OCI-LY3 (cell line): ENCODE results near the gene MYO5B.

Experiments used
- H2AFZ ChIP-seq: fragments of 200-600, 300-600 bp; shearing (Covaris generic); 2 replicates; pipeline ENCODE4 v1.6.0; 2014; ENCODE audit warnings: antibody characterized with exemption, low read depth, low read length
- H3K27ac ChIP-seq: fragments of 200-600, 300-600 bp; sonication (generic); 2 replicates; pipeline ENCODE4 v1.5.1; 2014; ENCODE audit warnings: mild to moderate bottlenecking, low read length, moderate library complexity, mixed read lengths
- H3K27me3 ChIP-seq: fragments of 200-600, 300-600 bp; sonication (generic); 2 replicates; pipeline ENCODE4 v1.6.1; 2014; ENCODE audit warnings: low read depth, low read length, mixed read lengths
- H3K36me3 ChIP-seq: fragments of 200-600, 300-600 bp; sonication (generic); replicated peaks from 2 replicates; pipeline ENCODE3; 2014; ENCODE audit warnings: low read depth, low read length, mixed read lengths
- H3K4me1 ChIP-seq: fragments of 300-600, 200-600 bp; sonication (generic); 2 replicates; pipeline ENCODE4 v1.6.1; 2014; ENCODE audit warnings: low read length, mixed read lengths
- H3K4me2 ChIP-seq: fragments of 200-600, 300-600 bp; sonication (generic); 2 replicates; pipeline ENCODE4 v1.6.1; 2014; ENCODE audit warnings: low read length, mixed read lengths
- H3K4me3 ChIP-seq: fragments of 300-600, 200-600 bp; sonication (generic); 2 replicates; pipeline ENCODE4 v1.5.1; 2014; ENCODE audit warnings: antibody characterized with exemption, mild to moderate bottlenecking, low read length, moderate library complexity
- H3K79me2 ChIP-seq: fragments of 300-600, 200-600 bp; shearing (Covaris generic); 2 replicates; pipeline ENCODE4 v1.6.1; 2014; ENCODE audit warnings: mild to moderate bottlenecking, low read length, mixed read lengths
- H3K9ac ChIP-seq: fragments of 300-600, 200-600 bp; shearing (Covaris generic); 2 replicates; pipeline ENCODE4 v1.6.0; 2014; ENCODE audit warnings: mild to moderate bottlenecking, low read length, moderate library complexity
- H3K9me3 ChIP-seq: fragments of 200-600, 300-600 bp; shearing (Covaris generic); 2 replicates; pipeline ENCODE4 v1.6.1; 2014; ENCODE audit warnings: low read length, mixed read lengths; ENCODE audit not compliant: insufficient read depth
- H4K20me1 ChIP-seq: fragments of 200-600, 300-600 bp; sonication (generic); 2 replicates; pipeline ENCODE4 v1.6.1; 2016; ENCODE audit warnings: low read length, mixed read lengths; ENCODE audit not compliant: insufficient read depth
- EZH2phosphoT487 ChIP-seq: fragments of 200-600 bp; shearing (Covaris generic); IDR thresholded peaks from 2 replicates; pipeline ENCODE4 v1.6.1; 2018; ENCODE audit warnings: antibody characterized with exemption, mixed run types, low read depth
- TF ChIP-seq, protein P1 (sequence below): fragments of 200-600, 300-600 bp; sonication (generic); IDR thresholded peaks from 2 replicates; pipeline ENCODE4 v1.5.1; 2014; ENCODE audit warnings: antibody characterized with exemption, low read length, low read depth

MYO5B gene

GRCh38 chr18:49833814-49834213 is 361.1 kb downstream of the MYO5B start:
- H3K4me1 ChIP-seq: no peaks in the 10 kb centered on the region
- H3K9ac ChIP-seq: no peak overlapping the region
- H3K4me3 ChIP-seq: no peak overlapping the region
- no peak overlapping the region for H3K27ac ChIP-seq
- H3K4me2 ChIP-seq: no peak overlapping the region
- H3K27me3 ChIP-seq: peaks cover 11% of the 10 kb centered on the region
- H4K20me1 ChIP-seq: no peaks in the 10 kb centered on the region
- no peaks in the 10 kb centered on the region for H3K9me3 ChIP-seq
- TF ChIP-seq EZH2phosphoT487: no peak
- TF ChIP-seq, protein P1, sequence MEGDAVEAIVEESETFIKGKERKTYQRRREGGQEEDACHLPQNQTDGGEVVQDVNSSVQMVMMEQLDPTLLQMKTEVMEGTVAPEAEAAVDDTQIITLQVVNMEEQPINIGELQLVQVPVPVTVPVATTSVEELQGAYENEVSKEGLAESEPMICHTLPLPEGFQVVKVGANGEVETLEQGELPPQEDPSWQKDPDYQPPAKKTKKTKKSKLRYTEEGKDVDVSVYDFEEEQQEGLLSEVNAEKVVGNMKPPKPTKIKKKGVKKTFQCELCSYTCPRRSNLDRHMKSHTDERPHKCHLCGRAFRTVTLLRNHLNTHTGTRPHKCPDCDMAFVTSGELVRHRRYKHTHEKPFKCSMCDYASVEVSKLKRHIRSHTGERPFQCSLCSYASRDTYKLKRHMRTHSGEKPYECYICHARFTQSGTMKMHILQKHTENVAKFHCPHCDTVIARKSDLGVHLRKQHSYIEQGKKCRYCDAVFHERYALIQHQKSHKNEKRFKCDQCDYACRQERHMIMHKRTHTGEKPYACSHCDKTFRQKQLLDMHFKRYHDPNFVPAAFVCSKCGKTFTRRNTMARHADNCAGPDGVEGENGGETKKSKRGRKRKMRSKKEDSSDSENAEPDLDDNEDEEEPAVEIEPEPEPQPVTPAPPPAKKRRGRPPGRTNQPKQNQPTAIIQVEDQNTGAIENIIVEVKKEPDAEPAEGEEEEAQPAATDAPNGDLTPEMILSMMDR: no peak
- no peaks in the 10 kb centered on the region for H3K36me3 ChIP-seq
- H2AFZ ChIP-seq: no peak overlapping the region
- no peaks in the 10 kb centered on the region for H3K79me2 ChIP-seq

GRCh38 chr18:49832221-49832647 is 362.7 kb downstream of the MYO5B start:
- H2AFZ ChIP-seq: no peak overlapping the region
- no peaks in the 10 kb centered on the region for H3K4me1 ChIP-seq
- no peak overlapping the region for H3K27ac ChIP-seq
- no peak overlapping the region for H3K4me2 ChIP-seq
- H4K20me1 ChIP-seq: no peaks in the 10 kb centered on the region
- TF ChIP-seq, protein P1: no peak
- TF ChIP-seq EZH2phosphoT487: no peak
- H3K79me2 ChIP-seq: no peaks in the 10 kb centered on the region
- H3K9me3 ChIP-seq: peaks cover 8% of the 10 kb centered on the region; the same call in 1 of the 2 replicates
- no peak overlapping the region for H3K4me3 ChIP-seq
- no peak overlapping the region for H3K9ac ChIP-seq
- H3K27me3 ChIP-seq: peaks cover 19% of the 10 kb centered on the region
- H3K36me3 ChIP-seq: no peaks in the 10 kb centered on the region

DNA sequence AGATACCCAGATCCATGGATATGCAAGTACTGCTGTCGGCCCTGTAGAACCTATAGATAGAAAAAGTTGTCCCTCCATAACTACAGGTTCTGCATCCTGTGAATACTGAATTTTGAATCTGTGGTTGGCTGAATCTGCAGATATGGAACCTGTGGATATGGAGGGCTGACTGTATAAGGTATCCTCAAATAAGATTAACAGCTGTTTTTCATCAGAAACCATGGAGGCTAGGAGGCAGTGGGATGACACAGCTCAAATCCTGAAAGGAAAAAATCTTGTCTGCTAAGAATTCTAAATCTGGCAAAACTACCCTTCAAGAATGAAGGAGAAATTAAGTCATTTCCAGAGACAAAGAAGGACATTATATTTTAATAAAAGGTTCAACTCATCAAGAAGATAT is 367.0 kb downstream of the MYO5B start:
- Histone ChIP-seq H3K4me3 (no peak overlapping the region), H3K36me3 (no peaks in the 10 kb centered on the region), H3K4me2 (no peak overlapping the region), H3K9me3 (peaks cover 8% of the 10 kb centered on the region; the same call in 1 of the 2 replicates), H3K4me1 (no peaks in the 10 kb centered on the region), H3K9ac (no peak overlapping the region), H4K20me1 (no peaks in the 10 kb centered on the region), H3K27me3 (0 out of 2 replicates have a peak, but pooled peaks cover 8% of the 10 kb centered on the region), H3K79me2 (no peaks in the 10 kb centered on the region), H3K27ac (no peak overlapping the region), H2AFZ (no peak overlapping the region)
- no peak for TF ChIP-seq EZH2phosphoT487
- TF ChIP-seq, protein P1: no peak

GRCh38 chr18:49819823-49820671 is 374.9 kb downstream of the MYO5B start:
- Histone ChIP-seq H3K27me3 (no peaks in the 10 kb centered on the region), H3K9me3 (no peaks in the 10 kb centered on the region), H3K4me3 (no peak overlapping the region), H2AFZ (no peak overlapping the region), H3K9ac (no peak overlapping the region), H3K79me2 (peaks cover 2% of the 10 kb centered on the region; the same call in 1 of the 2 replicates), H3K27ac (no peak overlapping the region), H3K4me1 (no peaks in the 10 kb centered on the region), H3K36me3 (peaks cover 3% of the 10 kb centered on the region), H3K4me2 (no peak overlapping the region), H4K20me1 (no peaks in the 10 kb centered on the region)
- TF ChIP-seq, protein P1: no peak
- no peak for TF ChIP-seq EZH2phosphoT487
